SK-N-MC (cell line): ENCODE data around the gene UQCC2.

ENCODE experiments used
- DNase-seq: peaks from one replicate; pipeline ENCODE4 v3.0.0-alpha.2; 2011; ENCODE audit warnings: low read depth, low spot score
- H3K27ac ChIP-seq: fragments of 200-600 bp; sonication (generic); 2 replicates; pipeline ENCODE4 v1.5.1; 2016; ENCODE audit warnings: mixed run types
- H3K36me3 ChIP-seq: fragments of 200-600 bp; sonication (generic); 2 replicates; pipeline ENCODE4 v1.6.1; 2017; ENCODE audit warnings: antibody characterized with exemption, low read length, mixed read lengths; ENCODE audit not compliant: insufficient read depth
- H3K4me3 ChIP-seq: fragments of 200-600 bp; sonication (generic); 2 replicates; pipeline ENCODE4 v1.5.1; 2016
- H3K9ac ChIP-seq: fragments of 200-600 bp; sonication (generic); 2 replicates; pipeline ENCODE4 v1.8.0; 2017; ENCODE audit warnings: mixed run types, mixed read lengths; ENCODE audit not compliant: insufficient read length
- H3K9me3 ChIP-seq: fragments of 200-600 bp; sonication (generic); 2 replicates; pipeline ENCODE4 v1.6.1; 2017; ENCODE audit warnings: low read depth, mild to moderate bottlenecking, antibody characterized with exemption, low read length, moderate library complexity, mixed read lengths
- EZH2 ChIP-seq: fragments of 200-600 bp; sonication (generic); IDR thresholded peaks from one replicate; pipeline ENCODE4 v1.6.1; 2017; ENCODE audit warnings: antibody characterized with exemption
- FOXP2 ChIP-seq: optimal IDR thresholded peaks from 2 replicates; pipeline ENCODE3; 2011; ENCODE audit warnings: mild to moderate bottlenecking, moderate library complexity; ENCODE audit not compliant: insufficient read depth; ENCODE audit errors: extremely low read length, control extremely low read depth
- POLR2AphosphoS5 ChIP-seq: IDR thresholded peaks from 2 replicates; pipeline ENCODE4 v1.6.1; 2012; ENCODE audit warnings: mild to moderate bottlenecking, low read depth, low read length, borderline replicate concordance

Gene UQCC2

GRCh38 chr6:33754222-33754621, 42.7 kb upstream of the UQCC2 start:
- TF ChIP-seq EZH2 = no peak
- TF ChIP-seq FOXP2 = no peak
- TF ChIP-seq POLR2AphosphoS5 = no peak
- DNase-seq = no peak
- Histone ChIP-seq H3K9ac (no peak overlapping the region), H3K36me3 (no peaks in the 10 kb centered on the region), H3K9me3 (no peaks in the 10 kb centered on the region), H3K4me3 (no peak overlapping the region), H3K27ac (no peak overlapping the region)

GRCh38 chr6:33752646-33753015, 41.1 kb upstream of the UQCC2 start:
- H3K27ac ChIP-seq = no peak overlapping the region

GRCh38 chr6:33751771-33752645, 40.5 kb upstream of the UQCC2 start:
- TF ChIP-seq EZH2 (no peak), POLR2AphosphoS5 (no peak), FOXP2 (no peak)
- H3K36me3 ChIP-seq = no peaks in the 10 kb centered on the region
- DNase-seq = no peak
- H3K27ac ChIP-seq = no peak overlapping the region
- no peak overlapping the region for H3K4me3 ChIP-seq
- H3K9me3 ChIP-seq = no peaks in the 10 kb centered on the region
- H3K9ac ChIP-seq = no peak overlapping the region

More at GRCh38 chr6:33752646-33753015, 41.1 kb upstream of the UQCC2 start:
- Histone ChIP-seq H3K9me3 (no peaks in the 10 kb centered on the region), H3K4me3 (no peak overlapping the region), H3K9ac (no peak overlapping the region), H3K36me3 (no peaks in the 10 kb centered on the region)
- TF ChIP-seq EZH2 (no peak), POLR2AphosphoS5 (no peak), FOXP2 (no peak)
- DNase-seq = no peak

- H3K4me3 ChIP-seq = no peak overlapping the region
- H3K9me3 ChIP-seq = no peaks in the 10 kb centered on the region
- no peak overlapping the region for H3K9ac ChIP-seq
- no peak overlapping the region for H3K27ac ChIP-seq
- DNase-seq = no peak
- TF ChIP-seq EZH2 = no peak
- no peak for TF ChIP-seq FOXP2
- no peak for TF ChIP-seq POLR2AphosphoS5
- no peaks in the 10 kb centered on the region for H3K36me3 ChIP-seq
Observed at GRCh38 chr6:33750244-33750991, 38.9 kb upstream of the UQCC2 start.

GRCh38 chr6:33749401-33749800, 37.9 kb upstream of the UQCC2 start:
- DNase-seq = no peak
- no peak overlapping the region for H3K4me3 ChIP-seq
- no peaks in the 10 kb centered on the region for H3K9me3 ChIP-seq
- H3K9ac ChIP-seq = no peak overlapping the region
- H3K36me3 ChIP-seq = no peaks in the 10 kb centered on the region
- no peak overlapping the region for H3K27ac ChIP-seq
- TF ChIP-seq FOXP2 (no peak), POLR2AphosphoS5 (no peak), EZH2 (no peak)

- TF ChIP-seq EZH2 = no peak
- TF ChIP-seq POLR2AphosphoS5 = no peak
- TF ChIP-seq FOXP2 = no peak
- no peak overlapping the region for H3K4me3 ChIP-seq
- no peaks in the 10 kb centered on the region for H3K36me3 ChIP-seq
- H3K27ac ChIP-seq = no peak overlapping the region
- no peaks in the 10 kb centered on the region for H3K9me3 ChIP-seq
- no peak for DNase-seq
- no peak overlapping the region for H3K9ac ChIP-seq
Observed at GRCh38 chr6:33748841-33749240, 37.3 kb upstream of the UQCC2 start.

GRCh38 chr6:33747823-33748222, 36.3 kb upstream of the UQCC2 start:
- H3K27ac ChIP-seq = no peak overlapping the region
- no peak for TF ChIP-seq POLR2AphosphoS5
- no peak for TF ChIP-seq FOXP2
- no peak for TF ChIP-seq EZH2
- H3K36me3 ChIP-seq = no peaks in the 10 kb centered on the region
- no peak overlapping the region for H3K4me3 ChIP-seq
- no peak for DNase-seq
- H3K9ac ChIP-seq = no peak overlapping the region
- no peaks in the 10 kb centered on the region for H3K9me3 ChIP-seq

- no peak for DNase-seq
- no peaks in the 10 kb centered on the region for H3K9me3 ChIP-seq
- no peaks in the 10 kb centered on the region for H3K36me3 ChIP-seq
- no peak within 1 kb of the TSS for H3K4me3 ChIP-seq
- H3K27ac ChIP-seq = no peak within 1 kb of the TSS
- TF ChIP-seq POLR2AphosphoS5 (no peak), EZH2 (no peak), FOXP2 (no peak)
- H3K9ac ChIP-seq = no peak within 1 kb of the TSS
Observed at GRCh38 chr6:33746651-33747100, 35.2 kb upstream of the UQCC2 start, which contains the start of gene IP6K3. Gene IP6K3, minus strand, starts transcription at chr6:33746905. Its CDS starts 11,429 bp downstream, at chr6:33735476.
